Activated CD4-positive, alpha-beta memory T cell treated with anti-CD3 and anti-CD28 coated beads for 36 hours (primary cell): Measurements from ENCODE around the gene RPS6KA2. TPM values are rescaled to one million over a fixed set of nuclear protein-coding genes. Genes with fewer than 3 reads are reported as not detected.

ENCODE experiments used
- CTCF ChIA-PET: fragments of 350-600 bp; sonication (Branson Sonifier 250); formaldehyde crosslinking; loops from one replicate; lab custom pipeline; 2021; ENCODE audit warnings: antibody characterized with exemption, inconsistent platforms; lab: Charles Lee
- POLR2A ChIA-PET: fragments of 350-600 bp; sonication (Branson Sonifier 250); formaldehyde crosslinking; loops from one replicate; lab custom pipeline; 2021; ENCODE audit warnings: antibody characterized with exemption; lab: Charles Lee
- DNase-seq: peaks from one replicate; pipeline ENCODE4 v3.0.0-alpha.2; 2020
- H3K27ac Mint-ChIP-seq: one replicate; pipeline ENCODE4 v1.8.0; 2021; ENCODE audit warnings: mixed read lengths
- H3K27me3 Mint-ChIP-seq: one replicate; pipeline ENCODE4 v1.8.0; 2021; ENCODE audit warnings: mixed read lengths
- H3K36me3 Mint-ChIP-seq: one replicate; pipeline ENCODE4 v1.8.0; 2021; ENCODE audit warnings: mixed read lengths
- H3K4me1 Mint-ChIP-seq: one replicate; pipeline ENCODE4 v1.8.0; 2021; ENCODE audit warnings: low read depth, mixed read lengths
- H3K4me3 Mint-ChIP-seq: one replicate; pipeline ENCODE4 v1.8.0; 2021; ENCODE audit warnings: mild to moderate bottlenecking, mixed read lengths
- H3K9me3 Mint-ChIP-seq: one replicate; pipeline ENCODE4 v1.8.0; 2021; ENCODE audit warnings: mixed read lengths
- intact Hi-C: fragments of 100-400 bp; cut with micrococcal nuclease; formaldehyde crosslinking; loops from one replicate; pipeline ENCODE4 v1.15.1; 2023
- total RNA-seq, 2 experiments: library from RNA; stranded (reverse); gene quantifications; one replicate each; pipeline ENCODE4 v1.2.3, GENCODE V29; 2021

Gene RPS6KA2
- total RNA-seq, 2 experiments from 2014 or later, result 7.7 to 7.9 TPM

DNA sequence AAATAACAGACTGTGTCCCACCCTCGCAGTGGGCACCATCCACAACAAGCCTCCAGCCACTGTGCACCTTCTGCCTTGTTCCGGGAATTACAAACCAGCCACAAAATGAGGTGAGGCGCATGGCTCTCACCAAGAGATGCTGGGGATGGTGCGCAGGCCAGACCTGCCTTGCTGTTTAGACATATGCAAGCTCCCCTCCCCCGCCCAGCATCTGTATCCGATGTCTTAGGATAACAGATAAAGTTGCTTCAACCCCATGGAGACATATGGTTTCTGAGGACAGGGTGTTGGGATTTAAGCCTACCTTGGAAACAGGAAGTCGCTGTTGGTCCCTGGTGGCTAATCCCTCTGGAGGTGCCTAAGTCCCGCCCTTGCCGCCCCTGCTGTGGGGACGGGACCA, 194.0 kb downstream of the RPS6KA2 start:
- ChIA-PET CTCF (no interaction called here), POLR2A (no interaction called here)
- Mint-ChIP-seq H3K27ac (no peak overlapping the region), H3K4me3 (no peak overlapping the region), H3K4me1 (peaks cover 11% of the 10 kb centered on the region), H3K27me3 (no peaks in the 10 kb centered on the region), H3K36me3 (peaks cover 4% of the 10 kb centered on the region), H3K9me3 (peaks cover 4% of the 10 kb centered on the region)
- intact Hi-C loops, result no loop called here
- no peak for DNase-seq

DNA sequence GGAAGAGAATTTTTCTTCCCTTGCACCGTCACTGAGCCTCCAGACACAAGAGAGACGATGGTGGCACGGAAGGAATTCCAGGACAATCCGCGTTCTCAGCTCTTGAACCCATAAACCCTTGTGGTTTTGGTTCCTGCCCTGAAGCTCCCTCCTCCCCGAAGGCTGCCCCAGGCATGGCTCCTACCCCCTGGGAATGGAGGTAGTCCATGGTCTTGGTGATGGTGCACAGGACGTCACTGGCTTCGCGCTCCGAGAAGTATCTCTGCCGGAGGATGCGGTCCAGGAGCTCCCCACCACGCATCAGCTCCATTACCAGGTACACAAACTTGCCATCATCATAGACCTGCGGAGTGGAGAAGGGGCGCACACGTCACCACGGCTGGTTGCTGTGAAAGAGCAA, 196.8 kb downstream of the RPS6KA2 start:
- no peak for DNase-seq
- Mint-ChIP-seq H3K27ac (no peak overlapping the region), H3K36me3 (peaks cover 4% of the 10 kb centered on the region), H3K4me3 (no peak overlapping the region), H3K27me3 (no peaks in the 10 kb centered on the region), H3K4me1 (peaks cover under 1% of the 10 kb centered on the region), H3K9me3 (peaks cover 4% of the 10 kb centered on the region)
- ChIA-PET POLR2A (no interaction called here), CTCF (no interaction called here)
- intact Hi-C loops, result no loop called here

DNA sequence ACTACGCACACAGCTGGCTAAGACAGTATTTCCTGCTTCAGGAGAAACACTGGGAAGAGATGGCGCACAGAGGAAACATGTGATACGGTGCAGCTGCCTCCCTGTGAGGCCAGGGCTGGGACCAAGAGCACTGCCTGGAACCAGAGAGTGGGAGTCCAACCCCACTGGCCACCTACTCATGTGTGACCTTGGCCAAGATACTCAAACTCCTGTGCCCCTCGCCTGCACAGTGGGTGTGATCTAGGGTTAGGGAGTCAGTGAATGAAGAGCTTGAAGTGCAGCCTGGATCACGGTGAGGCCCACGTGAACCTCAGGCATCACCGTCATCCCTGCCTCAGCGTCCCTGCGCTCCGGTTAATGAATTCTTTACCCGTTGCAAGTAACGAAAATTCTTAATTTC, 202.6 kb downstream of the RPS6KA2 start:
- Mint-ChIP-seq H3K4me1 (peaks cover 11% of the 10 kb centered on the region), H3K9me3 (peaks cover 2% of the 10 kb centered on the region), H3K27me3 (no peaks in the 10 kb centered on the region), H3K4me3 (no peak overlapping the region), H3K36me3 (peaks cover 1% of the 10 kb centered on the region), H3K27ac (no peak overlapping the region)
- ChIA-PET POLR2A (no interaction called here), CTCF (no interaction called here)
- DNase-seq, result no peak
- intact Hi-C loops, result no loop called here

DNA sequence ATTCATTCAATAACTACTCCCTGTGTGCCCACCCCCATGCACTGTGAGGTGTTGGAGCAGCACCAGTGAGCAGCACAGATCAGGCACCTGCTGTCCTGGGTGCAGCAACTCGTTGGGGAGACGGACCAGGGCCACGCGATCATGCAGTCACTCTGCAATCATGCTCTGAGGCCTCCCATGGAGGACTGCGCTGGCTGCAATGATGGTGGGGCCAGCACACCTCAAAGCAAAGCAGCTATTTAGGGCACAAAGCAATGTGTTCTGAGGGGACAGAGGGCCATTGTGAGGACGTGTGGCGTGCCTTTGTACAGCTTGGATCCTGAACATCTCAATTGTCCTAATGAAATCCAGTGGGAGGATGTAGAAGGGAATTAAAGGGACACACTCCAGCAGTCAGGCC, 203.3 kb downstream of the RPS6KA2 start:
- ChIA-PET POLR2A (no interaction called here), CTCF (no interaction called here)
- Mint-ChIP-seq H3K4me3 (no peak overlapping the region), H3K36me3 (peaks cover 1% of the 10 kb centered on the region), H3K4me1 (peaks cover 18% of the 10 kb centered on the region), H3K9me3 (peaks cover 2% of the 10 kb centered on the region), H3K27me3 (no peaks in the 10 kb centered on the region), H3K27ac (no peak overlapping the region)
- DNase-seq, result no peak
- intact Hi-C loops, result no loop called here

DNA sequence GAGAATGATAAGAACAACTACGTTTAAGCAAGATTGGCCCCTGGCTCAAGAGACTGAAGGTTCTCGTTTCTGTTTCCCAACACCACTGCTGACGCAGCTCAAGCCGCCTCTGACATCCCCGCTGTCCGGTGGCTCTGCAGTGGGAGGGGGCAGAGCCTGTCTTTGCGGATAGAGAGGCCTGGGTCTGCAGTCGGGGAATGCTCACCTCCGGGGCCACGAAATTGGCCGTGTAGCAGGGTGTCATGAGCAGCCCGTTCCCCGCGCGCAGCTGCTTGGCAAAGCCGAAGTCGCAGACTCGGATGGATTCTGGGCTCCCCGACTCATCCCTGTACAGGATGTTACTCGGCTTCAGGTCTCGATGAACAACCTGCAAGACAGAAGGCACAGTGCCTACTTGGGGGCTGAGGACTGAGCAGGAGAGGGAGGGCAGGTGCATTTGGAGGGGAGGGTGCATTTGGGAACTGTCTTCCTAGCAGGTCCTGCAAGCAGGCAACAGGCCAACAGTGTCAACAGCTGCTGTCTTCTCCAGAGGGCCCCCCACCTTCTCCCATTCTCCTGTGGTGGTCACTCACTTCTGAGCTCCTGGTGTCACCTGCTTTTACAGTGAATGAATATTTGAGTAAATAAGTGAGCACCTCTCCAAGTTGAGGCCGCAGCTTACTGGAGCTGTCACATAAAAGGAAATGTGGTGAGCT, 203.9 kb downstream of the RPS6KA2 start:
- Mint-ChIP-seq H3K9me3 (no peaks in the 10 kb centered on the region), H3K4me1 (peaks cover 24% of the 10 kb centered on the region), H3K36me3 (no peaks in the 10 kb centered on the region), H3K4me3 (no peak overlapping the region), H3K27ac (no peak overlapping the region), H3K27me3 (no peaks in the 10 kb centered on the region)
- intact Hi-C loops, result no loop called here
- CTCF ChIA-PET, result no interaction called here
- POLR2A ChIA-PET, result no interaction called here
- no peak for DNase-seq

DNA sequence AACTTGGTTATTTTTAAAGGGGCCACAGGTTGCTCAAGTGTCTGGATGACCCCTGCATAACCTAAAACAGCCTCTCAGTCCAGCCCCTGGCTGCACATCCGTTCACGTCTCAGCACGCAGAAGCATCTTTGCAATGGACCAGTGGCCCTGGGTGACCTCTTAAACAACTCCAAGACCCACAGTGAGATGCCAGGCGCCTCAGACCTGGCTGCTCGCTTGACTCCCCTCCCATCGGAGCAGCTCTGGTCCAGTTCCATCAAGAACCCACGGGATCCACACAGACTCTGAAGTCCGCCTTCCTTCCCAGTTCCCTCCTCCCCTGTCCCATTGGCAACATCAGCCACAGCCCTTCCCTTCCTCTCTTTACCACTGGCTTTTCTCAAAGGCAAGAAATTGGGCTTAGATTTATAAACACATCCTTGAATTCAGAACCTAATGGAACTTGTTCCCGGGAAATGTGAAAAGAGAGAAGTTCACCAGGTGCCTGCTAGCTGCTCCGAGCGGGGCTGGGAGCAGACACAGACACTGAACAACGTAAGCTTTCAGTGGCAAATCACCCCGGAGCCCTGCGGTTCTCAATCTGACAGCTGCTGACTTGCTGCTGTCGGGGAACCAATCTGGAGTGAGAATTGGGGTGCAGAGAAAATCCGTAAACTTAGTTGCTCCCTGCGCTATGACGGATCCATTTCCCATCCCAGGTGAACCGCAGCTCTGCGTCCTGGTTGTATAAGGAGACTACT, 204.7 kb downstream of the RPS6KA2 start:
- DNase-seq, result no peak
- Mint-ChIP-seq H3K4me3 (no peak overlapping the region), H3K9me3 (no peaks in the 10 kb centered on the region), H3K36me3 (no peaks in the 10 kb centered on the region), H3K27me3 (no peaks in the 10 kb centered on the region), H3K4me1 (peaks cover 32% of the 10 kb centered on the region), H3K27ac (no peak overlapping the region)
- POLR2A ChIA-PET, result no interaction called here
- CTCF ChIA-PET, result no interaction called here
- intact Hi-C loops, result no loop called here

DNA sequence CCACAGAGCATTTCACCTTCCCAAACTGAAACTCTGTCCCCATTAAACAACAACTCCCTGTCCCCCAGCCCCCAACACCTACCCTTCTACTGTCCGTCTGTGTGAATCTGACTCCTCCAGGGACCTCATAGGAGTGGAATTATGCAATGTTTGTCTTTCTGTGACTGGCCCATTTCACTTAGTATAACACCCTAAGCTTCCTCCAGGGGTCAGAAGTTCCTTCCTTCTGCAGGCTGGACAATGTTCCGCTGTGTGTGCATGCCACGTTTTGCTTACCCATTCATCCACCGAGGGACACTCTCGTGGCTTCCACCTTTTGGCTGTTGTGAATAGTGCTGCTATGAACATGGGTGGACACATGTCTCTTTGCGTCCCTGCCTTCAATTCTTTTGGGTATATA, 206.7 kb downstream of the RPS6KA2 start:
- ChIA-PET POLR2A (no interaction called here), CTCF (interaction anchor here (1.2 kb wide), 1 partner anchor 20 kb away, joined by 3 read pairs; no protein-coding TSS in a partner anchor)
- peaks cover 12% of the 10 kb centered on the region for H3K36me3 Mint-ChIP-seq
- H3K4me3 Mint-ChIP-seq, result no peak overlapping the region
- intact Hi-C loops, result no loop called here
- DNase-seq, result no peak
- H3K9me3 Mint-ChIP-seq, result peaks cover 14% of the 10 kb centered on the region
- no peaks in the 10 kb centered on the region for H3K27me3 Mint-ChIP-seq
- H3K27ac Mint-ChIP-seq, result no peak overlapping the region
- H3K4me1 Mint-ChIP-seq, result peaks cover 52% of the 10 kb centered on the region

DNA sequence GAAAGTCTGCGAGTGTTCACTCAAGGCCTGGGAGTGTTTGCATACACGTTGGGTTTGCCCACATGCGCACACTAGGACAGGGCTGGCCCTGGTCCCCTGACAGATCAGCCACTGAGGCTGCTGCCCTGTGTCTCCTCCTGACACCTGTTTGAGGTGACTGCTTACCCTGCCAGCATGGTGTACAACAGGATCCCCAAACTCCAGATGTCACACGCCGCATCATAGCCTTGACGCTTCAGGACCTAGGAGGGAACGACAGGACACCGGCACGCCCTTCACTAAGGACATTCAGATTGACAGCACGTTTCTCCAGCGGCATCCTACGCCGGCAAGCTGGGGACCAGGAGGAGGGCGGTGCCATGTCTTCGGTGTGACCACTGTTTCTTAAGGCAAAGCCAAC, 207.3 kb downstream of the RPS6KA2 start:
- POLR2A ChIA-PET, result no interaction called here

DNA sequence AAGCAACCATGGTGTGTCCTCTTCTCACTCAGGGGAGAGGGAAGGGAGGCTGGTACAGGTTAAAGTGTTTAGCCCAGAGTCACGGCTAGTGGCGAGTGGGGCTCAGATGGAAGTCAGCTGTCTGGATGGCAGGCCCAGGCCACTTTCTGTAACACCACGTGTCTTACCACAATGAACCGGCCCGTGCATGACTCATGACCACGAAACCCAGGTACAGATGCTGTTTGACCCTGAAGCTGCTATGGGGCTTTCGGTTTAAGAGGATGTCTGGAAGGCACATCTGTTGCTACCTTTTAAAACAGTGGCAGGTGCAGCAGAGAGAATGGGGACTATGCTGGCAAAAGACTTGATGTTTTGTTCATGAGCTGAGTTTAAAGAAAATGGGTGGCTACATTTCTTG, 207.8 kb downstream of the RPS6KA2 start:
- H3K36me3 Mint-ChIP-seq, result peaks cover 12% of the 10 kb centered on the region
- ChIA-PET POLR2A (no interaction called here), CTCF (interaction anchor here (1.1 kb wide), 1 partner anchor 19 kb away, joined by 3 read pairs; no protein-coding TSS in a partner anchor)
- peak; percentile 82 for DNase-seq
- peak overlapping the region; percentile 73 for H3K27ac Mint-ChIP-seq
- intact Hi-C loops, result loop anchor here (1.0 to 10.0 kb wide), 4 partner anchors 8 to 536 kb away; partner anchors contain the start of genes RNASET2 and SFT2D1
- H3K9me3 Mint-ChIP-seq, result peaks cover 14% of the 10 kb centered on the region
- peak overlapping the region; percentile 4 for H3K4me3 Mint-ChIP-seq
- H3K4me1 Mint-ChIP-seq, result peaks cover 62% of the 10 kb centered on the region
- H3K27me3 Mint-ChIP-seq, result no peaks in the 10 kb centered on the region

More for the DNA sequence above, 207.3 kb downstream of the RPS6KA2 start:
- intact Hi-C loops, result loop anchor here (1.0 to 10.0 kb wide), 4 partner anchors 8 to 535 kb away; partner anchors contain the start of genes RNASET2 and SFT2D1
- H3K4me1 Mint-ChIP-seq, result peaks cover 57% of the 10 kb centered on the region
- no peaks in the 10 kb centered on the region for H3K27me3 Mint-ChIP-seq
- H3K27ac Mint-ChIP-seq, result peak overlapping the region; percentile 73
- peaks cover 12% of the 10 kb centered on the region for H3K36me3 Mint-ChIP-seq
- peaks cover 14% of the 10 kb centered on the region for H3K9me3 Mint-ChIP-seq
- no peak for DNase-seq
- CTCF ChIA-PET, result interaction anchor here (1.1 kb wide), 1 partner anchor 19 kb away, joined by 3 read pairs; no protein-coding TSS in a partner anchor
- H3K4me3 Mint-ChIP-seq, result no peak overlapping the region

DNA sequence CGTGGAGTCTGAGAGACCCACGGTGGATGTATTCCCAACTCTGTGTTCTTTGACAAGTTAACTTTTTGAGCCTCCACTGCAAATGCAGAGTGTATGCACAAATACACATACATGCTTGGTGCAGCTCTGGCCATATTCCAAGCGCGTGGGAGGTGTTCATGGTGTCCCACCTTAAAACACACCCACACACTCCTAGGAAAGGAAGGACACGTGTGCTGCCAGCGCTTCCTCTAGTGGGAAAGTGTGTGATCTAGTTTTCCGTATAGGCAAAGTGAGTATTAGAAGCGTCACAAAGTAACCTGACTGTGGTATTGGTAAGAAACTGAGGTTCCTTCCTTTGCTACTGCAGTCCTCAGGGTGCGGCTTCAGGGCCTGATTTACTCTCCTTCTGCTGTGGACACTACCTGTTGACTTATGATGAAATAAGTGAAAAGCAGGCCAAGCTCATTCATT, 208.3 kb downstream of the RPS6KA2 start:
- peaks cover 14% of the 10 kb centered on the region for H3K9me3 Mint-ChIP-seq
- peak overlapping the region; percentile 4 for H3K4me3 Mint-ChIP-seq
- H3K36me3 Mint-ChIP-seq, result peaks cover 12% of the 10 kb centered on the region
- CTCF ChIA-PET, result interaction anchor here (1.1 kb wide), 1 partner anchor 18 kb away, joined by 3 read pairs; no protein-coding TSS in a partner anchor
- POLR2A ChIA-PET, result no interaction called here
- H3K4me1 Mint-ChIP-seq, result peaks cover 65% of the 10 kb centered on the region
- no peaks in the 10 kb centered on the region for H3K27me3 Mint-ChIP-seq
- DNase-seq, result peak; percentile 44
- intact Hi-C loops, result loop anchor here (1.0 to 10.0 kb wide), 4 partner anchors 7 to 536 kb away; partner anchors contain the start of genes RNASET2 and SFT2D1
- peak overlapping the region; percentile 73 for H3K27ac Mint-ChIP-seq

DNA sequence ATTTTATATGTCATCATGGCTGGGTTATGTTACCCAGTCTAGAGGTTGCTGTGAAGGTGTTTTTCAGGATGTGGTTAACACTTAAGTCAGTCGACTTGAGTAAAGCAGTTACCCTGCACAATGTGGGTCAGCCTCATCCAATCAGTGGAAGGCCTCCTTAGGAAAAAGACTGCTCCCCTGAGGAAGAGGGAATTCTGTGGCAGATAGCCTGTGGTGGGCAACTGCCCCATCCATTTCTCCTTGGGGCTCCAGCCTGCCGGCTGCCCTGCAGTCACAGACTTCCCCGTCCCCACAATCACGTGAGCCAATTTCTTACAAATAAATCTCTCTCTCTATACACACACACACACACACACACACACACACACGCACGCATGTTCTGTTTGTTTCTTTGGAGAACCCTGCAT, 209.8 kb downstream of the RPS6KA2 start:
- Mint-ChIP-seq H3K4me3 (peak overlapping the region; percentile 16), H3K27me3 (no peaks in the 10 kb centered on the region), H3K4me1 (peaks cover 75% of the 10 kb centered on the region), H3K36me3 (peaks cover 12% of the 10 kb centered on the region), H3K9me3 (peaks cover 14% of the 10 kb centered on the region), H3K27ac (peak overlapping the region; percentile 68)
- POLR2A ChIA-PET, result no interaction called here
- DNase-seq, result peak; percentile 66
- intact Hi-C loops, result loop anchor here (1.0 to 10.0 kb wide), 6 partner anchors 71 to 538 kb away; partner anchors contain the start of genes RNASET2, RPS6KA2 and SFT2D1
- CTCF ChIA-PET, result no interaction called here

DNA sequence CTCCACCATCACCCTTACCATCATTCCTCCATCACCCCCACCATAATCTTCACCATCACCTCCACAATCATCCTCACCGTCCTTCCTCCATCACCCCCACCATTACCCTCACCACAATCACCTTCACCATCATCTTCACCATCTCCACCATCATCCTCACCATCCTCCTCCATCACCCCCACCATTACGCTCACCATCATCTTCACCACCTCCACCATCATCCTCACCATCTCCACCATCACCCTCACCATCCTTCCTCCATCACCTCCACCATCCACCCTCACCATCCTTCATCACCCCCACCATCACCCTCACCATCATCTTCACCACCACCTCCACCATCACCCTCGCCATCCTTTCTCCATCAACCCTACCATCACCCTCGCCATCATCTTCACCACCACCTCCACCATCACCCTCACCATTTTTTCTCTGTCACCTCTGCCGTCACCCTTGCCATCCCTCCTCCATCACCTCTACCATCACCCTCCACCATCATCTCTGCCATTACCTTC, 211.2 kb downstream of the RPS6KA2 start:
- Mint-ChIP-seq H3K4me3 (no peak overlapping the region), H3K9me3 (peaks cover 14% of the 10 kb centered on the region), H3K36me3 (peaks cover 12% of the 10 kb centered on the region), H3K27me3 (no peaks in the 10 kb centered on the region), H3K4me1 (peaks cover 89% of the 10 kb centered on the region), H3K27ac (peak overlapping the region; percentile 68)
- DNase-seq, result no peak
- POLR2A ChIA-PET, result interaction anchor here (0.9 kb wide), 1 partner anchor 15 kb away, joined by 3 read pairs; no protein-coding TSS in a partner anchor
- intact Hi-C loops, result loop anchor here (2.0 to 10.0 kb wide), 4 partner anchors 33 to 539 kb away; partner anchors contain the start of genes MPC1, RNASET2 and SFT2D1
- CTCF ChIA-PET, result interaction anchor here (0.7 kb wide), 1 partner anchor 32 kb away, joined by 3 read pairs; no protein-coding TSS in a partner anchor
